GM06990 (cell line): Measurements from ENCODE around the gene GRIP2.

ENCODE experiments used
- DNase-seq: peaks from one replicate; pipeline ENCODE4 v3.0.0-alpha.2; 2011; ENCODE audit not compliant: insufficient read length; ENCODE audit errors: extremely low read depth
- H3K27me3 ChIP-seq: replicated peaks from 2 replicates; pipeline ENCODE4 v1.6.0; 2011; ENCODE audit warnings: low read length; ENCODE audit not compliant: control insufficient read depth, insufficient read depth
- H3K36me3 ChIP-seq: 2 replicates; pipeline ENCODE4 v1.5.1; 2011; ENCODE audit warnings: low read length; ENCODE audit not compliant: control insufficient read depth, insufficient read depth
- H3K4me3 ChIP-seq: replicated peaks from 2 replicates; pipeline ENCODE4 v1.5.1; 2011; ENCODE audit warnings: low read depth, mild to moderate bottlenecking, control low read depth, low read length
- CTCF ChIP-seq: IDR thresholded peaks from 2 replicates; pipeline ENCODE4 v1.5.1; 2011; ENCODE audit warnings: low read length, control low read depth, mild to moderate bottlenecking, inconsistent platforms; ENCODE audit not compliant: insufficient read depth, poor library complexity, severe bottlenecking

Gene GRIP2

GRCh38 chr3:14450922-14451606, 89.1 kb downstream of the GRIP2 start:
- Histone ChIP-seq H3K36me3 (peaks cover 26% of the 10 kb centered on the region), H3K27me3 (no peaks in the 10 kb centered on the region), H3K4me3 (no peak overlapping the region)
- no peak for TF ChIP-seq CTCF
- DNase-seq = no peak

- no peak for TF ChIP-seq CTCF
- Histone ChIP-seq H3K27me3 (no peaks in the 10 kb centered on the region), H3K36me3 (peaks cover 30% of the 10 kb centered on the region), H3K4me3 (no peak overlapping the region)
- no peak for DNase-seq
These were observed 89.6 kb downstream of the GRIP2 start for GRCh38 chr3:14450506-14450905.

- Histone ChIP-seq H3K36me3 (peaks cover 27% of the 10 kb centered on the region), H3K4me3 (no peak overlapping the region), H3K27me3 (no peaks in the 10 kb centered on the region)
- no peak for DNase-seq
- no peak for TF ChIP-seq CTCF
These were observed 91.1 kb downstream of the GRIP2 start for GRCh38 chr3:14448756-14449727.

- H3K36me3 ChIP-seq = peaks cover 27% of the 10 kb centered on the region
These were observed 92.1 kb downstream of the GRIP2 start for GRCh38 chr3:14448063-14448462.

GRCh38 chr3:14446988-14447570, 93.1 kb downstream of the GRIP2 start:
- Histone ChIP-seq H3K27me3 (no peaks in the 10 kb centered on the region), H3K36me3 (peaks cover 24% of the 10 kb centered on the region), H3K4me3 (no peak overlapping the region)
- DNase-seq = no peak
- no peak for TF ChIP-seq CTCF

More at GRCh38 chr3:14448063-14448462, 92.1 kb downstream of the GRIP2 start:
- Histone ChIP-seq H3K4me3 (no peak overlapping the region), H3K27me3 (no peaks in the 10 kb centered on the region)
- TF ChIP-seq CTCF = no peak
- no peak for DNase-seq
